ENCODE results near the gene ZNF280C.

Gene ZNF280C

DNA sequence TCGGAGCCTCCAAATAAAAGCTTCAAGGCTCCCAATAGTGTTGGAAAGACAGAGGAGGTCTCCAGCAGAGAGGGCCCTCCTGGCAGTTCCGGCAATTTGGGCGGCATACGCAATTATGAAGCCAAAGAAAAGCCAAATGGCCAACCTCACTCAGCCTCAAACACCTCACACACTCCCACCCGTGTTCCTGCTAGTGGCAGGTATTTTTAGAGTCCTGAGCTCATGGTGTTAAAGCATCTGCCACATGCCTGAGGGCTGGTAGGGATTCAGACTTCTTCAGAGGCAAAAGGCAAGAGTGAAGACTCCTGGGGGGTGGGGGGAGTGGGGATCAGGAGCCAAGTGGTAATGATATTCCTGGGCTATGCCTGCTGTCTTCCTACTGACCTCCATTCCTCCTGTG, 89.5 kb downstream of the ZNF280C start:
- Histone ChIP-seq H3K9ac (no peak overlapping the region), H4K20me1 (ENCODE audit: insufficient read depth) (no peaks in the 10 kb centered on the region), H3K4me1 (ENCODE audit: low read depth, poor library complexity, severe bottlenecking) (peaks cover 43% of the 10 kb centered on the region), H3K79me2 (ENCODE audit: insufficient read depth, low read depth) (no peaks in the 10 kb centered on the region), H3K27me3 (ENCODE audit: insufficient read depth, low read depth) (no peaks in the 10 kb centered on the region), H3K27ac (no peak overlapping the region), H2AFZ (ENCODE audit: low read depth) (no peak overlapping the region), H3K4me2 (no peak overlapping the region), H3K4me3 (IDR thresholded peaks at IDR 0.05; ENCODE audit: insufficient read depth, low read depth, low read length) (no peak overlapping the region), H3K36me3 (ENCODE audit: insufficient read depth) (no peaks in the 10 kb centered on the region)
- TF ChIP-seq, protein P1, sequence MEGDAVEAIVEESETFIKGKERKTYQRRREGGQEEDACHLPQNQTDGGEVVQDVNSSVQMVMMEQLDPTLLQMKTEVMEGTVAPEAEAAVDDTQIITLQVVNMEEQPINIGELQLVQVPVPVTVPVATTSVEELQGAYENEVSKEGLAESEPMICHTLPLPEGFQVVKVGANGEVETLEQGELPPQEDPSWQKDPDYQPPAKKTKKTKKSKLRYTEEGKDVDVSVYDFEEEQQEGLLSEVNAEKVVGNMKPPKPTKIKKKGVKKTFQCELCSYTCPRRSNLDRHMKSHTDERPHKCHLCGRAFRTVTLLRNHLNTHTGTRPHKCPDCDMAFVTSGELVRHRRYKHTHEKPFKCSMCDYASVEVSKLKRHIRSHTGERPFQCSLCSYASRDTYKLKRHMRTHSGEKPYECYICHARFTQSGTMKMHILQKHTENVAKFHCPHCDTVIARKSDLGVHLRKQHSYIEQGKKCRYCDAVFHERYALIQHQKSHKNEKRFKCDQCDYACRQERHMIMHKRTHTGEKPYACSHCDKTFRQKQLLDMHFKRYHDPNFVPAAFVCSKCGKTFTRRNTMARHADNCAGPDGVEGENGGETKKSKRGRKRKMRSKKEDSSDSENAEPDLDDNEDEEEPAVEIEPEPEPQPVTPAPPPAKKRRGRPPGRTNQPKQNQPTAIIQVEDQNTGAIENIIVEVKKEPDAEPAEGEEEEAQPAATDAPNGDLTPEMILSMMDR (conservative IDR thresholded peaks at IDR 0.05; ENCODE audit: low read depth, low read length), result no peak

DNA sequence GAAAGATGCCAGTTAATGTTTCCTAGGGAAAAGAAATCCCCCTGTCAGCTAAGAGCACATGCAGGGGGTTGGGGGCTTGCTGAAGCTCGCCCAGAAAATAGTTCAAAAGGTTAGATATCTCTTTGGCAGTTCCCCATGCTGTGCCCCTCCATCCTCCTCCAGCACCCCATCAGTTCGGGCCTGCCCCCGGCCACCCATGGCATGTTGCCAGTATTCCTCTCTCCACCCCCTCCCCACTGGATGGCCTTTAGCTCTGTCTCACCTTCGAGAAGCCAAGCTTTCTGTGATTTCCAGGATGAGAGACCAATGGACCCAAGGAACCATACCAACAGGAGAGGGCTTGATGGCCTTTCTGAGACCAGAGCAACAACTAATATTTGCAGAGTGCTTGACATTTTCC, 91.8 kb downstream of the ZNF280C start:
- no peaks in the 10 kb centered on the region for H3K36me3 ChIP-seq (ENCODE audit: insufficient read depth)
- TF ChIP-seq, protein P1 (conservative IDR thresholded peaks at IDR 0.05; ENCODE audit: low read depth, low read length), result no peak
- H3K79me2 ChIP-seq (ENCODE audit: insufficient read depth, low read depth), result no peaks in the 10 kb centered on the region
- H2AFZ ChIP-seq (ENCODE audit: low read depth), result peak overlapping the region; percentile 38; the same call in 1 of the 2 replicates
- no peaks in the 10 kb centered on the region for H3K27me3 ChIP-seq (ENCODE audit: insufficient read depth, low read depth)
- H3K4me2 ChIP-seq, result peak overlapping the region; percentile 13; the same call in 1 of the 2 replicates
- H3K4me1 ChIP-seq (ENCODE audit: low read depth, poor library complexity, severe bottlenecking), result peaks cover 61% of the 10 kb centered on the region
- peak overlapping the region; percentile 23; the same call in 1 of the 2 replicates for H3K27ac ChIP-seq
- no peak overlapping the region for H3K9ac ChIP-seq
- H3K4me3 ChIP-seq (IDR thresholded peaks at IDR 0.05; ENCODE audit: insufficient read depth, low read depth, low read length), result no peak overlapping the region
- no peaks in the 10 kb centered on the region for H4K20me1 ChIP-seq (ENCODE audit: insufficient read depth)

DNA sequence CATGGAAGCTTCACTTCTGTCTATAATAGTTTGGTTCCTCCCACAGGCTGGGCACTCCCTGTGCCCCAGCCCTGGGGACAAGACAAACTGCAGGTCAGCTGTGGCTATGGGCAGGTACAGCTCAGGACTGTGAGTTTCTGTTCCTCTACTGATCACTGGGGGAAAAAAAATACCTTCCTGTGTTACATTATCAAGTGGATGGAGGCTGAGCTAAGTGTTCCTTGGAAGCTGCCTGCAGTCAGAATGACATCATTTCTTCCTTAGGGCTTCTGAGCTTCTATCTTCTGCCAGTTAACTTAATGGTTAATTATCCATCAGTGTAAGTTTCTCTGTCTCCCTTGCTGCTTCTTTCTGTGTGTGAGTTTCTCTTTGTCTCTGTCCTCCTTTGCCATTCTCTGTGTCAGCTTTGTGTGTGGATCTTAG, 92.3 kb downstream of the ZNF280C start:
- TF ChIP-seq, protein P1 (conservative IDR thresholded peaks at IDR 0.05; ENCODE audit: low read depth, low read length), result no peak
- H3K4me2 ChIP-seq, result peak overlapping the region; percentile 53; the same call in 1 of the 2 replicates
- peak overlapping the region; percentile 38; the same call in 1 of the 2 replicates for H2AFZ ChIP-seq (ENCODE audit: low read depth)
- H3K27me3 ChIP-seq (ENCODE audit: insufficient read depth, low read depth), result no peaks in the 10 kb centered on the region
- no peaks in the 10 kb centered on the region for H3K79me2 ChIP-seq (ENCODE audit: insufficient read depth, low read depth)
- no peaks in the 10 kb centered on the region for H4K20me1 ChIP-seq (ENCODE audit: insufficient read depth)
- H3K4me3 ChIP-seq (IDR thresholded peaks at IDR 0.05; ENCODE audit: insufficient read depth, low read depth, low read length), result no peak overlapping the region
- peaks cover 63% of the 10 kb centered on the region for H3K4me1 ChIP-seq (ENCODE audit: low read depth, poor library complexity, severe bottlenecking)
- no peak overlapping the region for H3K9ac ChIP-seq
- peak overlapping the region; percentile 23; the same call in 1 of the 2 replicates for H3K27ac ChIP-seq
- no peaks in the 10 kb centered on the region for H3K36me3 ChIP-seq (ENCODE audit: insufficient read depth)

DNA sequence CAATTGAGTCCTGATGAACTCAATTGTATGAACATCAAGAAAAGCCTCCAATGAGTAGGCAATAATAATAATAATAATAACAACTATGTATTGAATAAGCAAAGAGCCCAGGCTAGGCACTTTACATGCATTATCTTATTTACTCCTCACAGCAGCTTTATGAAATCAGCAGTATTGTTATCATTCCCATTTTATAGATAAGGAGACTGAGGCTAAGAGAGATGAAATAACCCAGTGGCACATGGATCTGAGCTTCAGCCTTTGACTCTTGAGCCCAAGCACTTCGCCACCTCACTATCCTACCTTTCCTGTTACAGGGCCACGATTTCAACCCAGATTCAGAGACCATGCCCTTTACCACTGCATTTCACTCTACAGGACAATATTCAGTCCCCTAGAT, 93.8 kb downstream of the ZNF280C start:
- Histone ChIP-seq H3K27ac (peak overlapping the region; percentile 92; the same call in 1 of the 2 replicates), H3K36me3 (ENCODE audit: insufficient read depth) (no peaks in the 10 kb centered on the region), H3K27me3 (ENCODE audit: insufficient read depth, low read depth) (no peaks in the 10 kb centered on the region), H3K4me1 (ENCODE audit: low read depth, poor library complexity, severe bottlenecking) (peaks cover 63% of the 10 kb centered on the region), H3K4me2 (peak overlapping the region; percentile 52; the same call in 1 of the 2 replicates), H3K9ac (peak overlapping the region; percentile 37; the same call in 1 of the 2 replicates), H3K79me2 (ENCODE audit: insufficient read depth, low read depth) (no peaks in the 10 kb centered on the region), H3K4me3 (IDR thresholded peaks at IDR 0.05; ENCODE audit: insufficient read depth, low read depth, low read length) (no peak overlapping the region), H2AFZ (ENCODE audit: low read depth) (no peak overlapping the region), H4K20me1 (ENCODE audit: insufficient read depth) (no peaks in the 10 kb centered on the region)
- TF ChIP-seq, protein P1 (conservative IDR thresholded peaks at IDR 0.05; ENCODE audit: low read depth, low read length), result no peak

Measured in KMS-11 (cell line).